H1 (cell line): ENCODE measurements around the gene NUP205. TPM values are rescaled to one million over a fixed set of nuclear protein-coding genes. Genes with fewer than 3 reads are reported as not detected.
A peak's percentile ranks its signal among the peaks of the same experiment; 100 is the strongest.

Experiments
- CTCF ChIA-PET: fragments of 300-600 bp; sonication (Branson Sonifier 250); formaldehyde crosslinking; loops from one replicate; lab custom pipeline; 2021; ENCODE audit not compliant: partially characterized antibody; lab: Charles Lee
- POLR2A ChIA-PET: fragments of 300-600 bp; sonication (Branson Sonifier 250); formaldehyde crosslinking; loops from one replicate; lab custom pipeline; 2021; ENCODE audit warnings: inconsistent platforms; ENCODE audit not compliant: partially characterized antibody; lab: Charles Lee
- DNase-seq, 2 experiments: peaks; one replicate each; pipeline versions ENCODE4 v3.0.0 to v3.0.0-alpha.2; 2010 to 2022; ENCODE audit warnings: low spot score in 2 of 2, low read depth in 1 of 2, mixed read lengths in 1 of 2
- FAIRE-seq: peaks from 2 replicates; lab custom pipeline; 2011; peaks lifted over from hg19 to GRCh38; lab: Jason Lieb, UNC
- H2AFZ ChIP-seq: 2 replicates; pipeline ENCODE4 v1.8.1; 2012; ENCODE audit warnings: low read length, inconsistent platforms
- H2AK5ac ChIP-seq: 2 replicates; pipeline ENCODE4 v1.6.1; 2013; ENCODE audit warnings: low read depth, low read length
- H2BK120ac ChIP-seq: replicated peaks from 2 replicates; pipeline ENCODE3; 2013; ENCODE audit warnings: low read depth, low read length, inconsistent platforms
- H2BK12ac ChIP-seq: 2 replicates; pipeline ENCODE4 v1.6.1; 2013; ENCODE audit warnings: low read depth, low read length
- H2BK15ac ChIP-seq: 2 replicates; pipeline ENCODE4 v1.6.1; 2013; ENCODE audit warnings: low read length
- H2BK20ac ChIP-seq: 2 replicates; pipeline ENCODE4 v1.6.1; 2013; ENCODE audit warnings: low read length
- H2BK5ac ChIP-seq: 2 replicates; pipeline ENCODE4 v1.6.1; 2013; ENCODE audit warnings: low read depth, low read length
- H3K14ac ChIP-seq: 2 replicates; pipeline ENCODE4 v1.6.1; 2013; ENCODE audit warnings: inconsistent platforms; ENCODE audit not compliant: insufficient read length
- H3K18ac ChIP-seq: 2 replicates; pipeline ENCODE4 v1.6.1; 2013; ENCODE audit warnings: low read length; ENCODE audit errors: extremely low read depth
- H3K23ac ChIP-seq: 2 replicates; pipeline ENCODE4 v1.6.1; 2013; ENCODE audit warnings: inconsistent platforms; ENCODE audit not compliant: insufficient read length
- H3K23me2 ChIP-seq: 2 replicates; pipeline ENCODE4 v1.6.1; 2013; ENCODE audit warnings: low read depth, low read length
- H3K27ac ChIP-seq: 2 replicates; pipeline ENCODE4 v1.6.1; 2011; ENCODE audit warnings: low read depth, low read length, inconsistent platforms
- H3K27me3 ChIP-seq, 4 experiments: replicated peaks in 1 of 4; 1 replicate in 1 of 4; 2 replicates in 3 of 4; pipeline versions ENCODE4 v1.6.1 to v1.8.1; 2011 to 2013; ENCODE audit warnings: low read length in 3 of 4, mild to moderate bottlenecking in 3 of 4, inconsistent platforms in 2 of 4, mixed read lengths in 2 of 4, moderate library complexity in 1 of 4; ENCODE audit not compliant: control insufficient read depth in 3 of 4, insufficient read depth in 3 of 4; ENCODE audit errors: extremely low read depth in 1 of 4
- H3K36me3 ChIP-seq, 4 experiments: 2 replicates each; pipeline versions ENCODE4 v1.6.1 to v1.8.1; 2011 to 2013; ENCODE audit warnings: mild to moderate bottlenecking in 4 of 4, low read length in 3 of 4, moderate library complexity in 2 of 4, control low read depth in 1 of 4, inconsistent platforms in 1 of 4; ENCODE audit not compliant: insufficient read depth in 4 of 4, control insufficient read depth in 2 of 4
- H3K4ac ChIP-seq: replicated peaks from 2 replicates; pipeline ENCODE3; 2013; ENCODE audit warnings: low read length, low read depth, mixed read lengths, inconsistent platforms; ENCODE audit not compliant: insufficient read length
- H3K4me1 ChIP-seq, 4 experiments: replicated peaks in 1 of 4; 1 replicate in 1 of 4; 2 replicates in 3 of 4; pipeline versions ENCODE4 v1.6.1 to v1.8.1; 2011 to 2013; ENCODE audit warnings: low read length in 3 of 4, inconsistent platforms in 2 of 4, mixed read lengths in 1 of 4; ENCODE audit not compliant: insufficient read depth in 4 of 4, control insufficient read depth in 3 of 4
- H3K4me2 ChIP-seq, 2 experiments: 2 replicates each; pipeline versions ENCODE4 v1.6.1 to v1.8.1; 2011 to 2013; ENCODE audit warnings: low read depth in 2 of 2, low read length in 2 of 2, control low read depth in 1 of 2, inconsistent platforms in 1 of 2, mild to moderate bottlenecking in 1 of 2; ENCODE audit not compliant: insufficient read depth in 1 of 2
- H3K4me3 ChIP-seq, 4 experiments: fragments of 200-600, 300-600 bp in 1 of 4; sonication (generic), shearing (Covaris generic), sonication (Bioruptor Twin) in 1 of 4; 2 replicates each; pipeline versions ENCODE4 v1.5.1 to v1.8.1; 2011 to 2016; ENCODE audit warnings: low read length in 4 of 4, low read depth in 3 of 4, control low read depth in 2 of 4, inconsistent platforms in 2 of 4, mild to moderate bottlenecking in 2 of 4, mixed read lengths in 1 of 4, moderate library complexity in 1 of 4; ENCODE audit not compliant: insufficient read depth in 2 of 4; ENCODE audit errors: extremely low read depth in 1 of 4
- H3K56ac ChIP-seq: replicated peaks from 2 replicates; pipeline ENCODE3; 2013; ENCODE audit warnings: low read depth, mild to moderate bottlenecking, mixed read lengths, low read length, inconsistent platforms; ENCODE audit not compliant: insufficient read length
- H3K79me1 ChIP-seq: 2 replicates; pipeline ENCODE4 v1.6.1; 2013; ENCODE audit warnings: low read depth, low read length, control low read depth
- H3K79me2 ChIP-seq, 2 experiments: 2 replicates each; pipeline versions ENCODE4 v1.6.1 to v1.8.1; 2012 to 2013; ENCODE audit warnings: low read length in 2 of 2, mild to moderate bottlenecking in 2 of 2, inconsistent platforms in 1 of 2; ENCODE audit not compliant: insufficient read depth in 2 of 2, control insufficient read depth in 1 of 2
- H3K9ac ChIP-seq, 4 experiments: replicated peaks in 1 of 4; 1 replicate in 1 of 4; 2 replicates in 3 of 4; pipeline versions ENCODE4 v1.6.1 to v1.8.1; 2011 to 2013; ENCODE audit warnings: low read depth in 3 of 4, low read length in 3 of 4, control low read depth in 2 of 4, mild to moderate bottlenecking in 2 of 4, moderate library complexity in 2 of 4, inconsistent platforms in 1 of 4; ENCODE audit errors: extremely low read depth in 1 of 4
- H3K9me3 ChIP-seq, 2 experiments: 2 replicates each; pipeline versions ENCODE4 v1.6.1 to v1.8.1; 2012 to 2013; ENCODE audit warnings: mild to moderate bottlenecking in 2 of 2, moderate library complexity in 2 of 2, control low read depth in 1 of 2, inconsistent platforms in 1 of 2, low read depth in 1 of 2, low read length in 1 of 2, mixed read lengths in 1 of 2; ENCODE audit not compliant: insufficient read depth in 2 of 2
- H4K20me1 ChIP-seq, 2 experiments: replicated peaks in 1 of 2; 2 replicates each; pipeline versions ENCODE3 to v1.8.1; 2011 to 2013; ENCODE audit warnings: inconsistent platforms in 2 of 2, low read length in 2 of 2, mild to moderate bottlenecking in 1 of 2; ENCODE audit not compliant: insufficient read depth in 2 of 2, control insufficient read depth in 1 of 2
- H4K5ac ChIP-seq: 2 replicates; pipeline ENCODE4 v1.6.1; 2013; ENCODE audit warnings: low read length, low read depth, mixed read lengths, inconsistent platforms; ENCODE audit not compliant: insufficient read length
- H4K8ac ChIP-seq: 2 replicates; pipeline ENCODE4 v1.8.0; 2013; ENCODE audit warnings: mild to moderate bottlenecking, moderate library complexity, low read length, inconsistent platforms; ENCODE audit not compliant: insufficient read depth; ENCODE audit errors: extremely low read depth
- H4K91ac ChIP-seq: replicated peaks from 2 replicates; pipeline ENCODE3; 2013; ENCODE audit warnings: low read length, mixed read lengths, inconsistent platforms; ENCODE audit not compliant: insufficient read length
- ASH2L ChIP-seq: fragments of 200-600, 300-600 bp; sonication (generic); IDR thresholded peaks from one replicate; pipeline ENCODE4 v1.7.1; 2017; ENCODE audit warnings: low read length
- KDM4A ChIP-seq: IDR thresholded peaks from one replicate; pipeline ENCODE4 v1.7.1; 2012; ENCODE audit warnings: low read depth, mild to moderate bottlenecking, moderate library complexity, low read length, inconsistent platforms; ENCODE audit not compliant: severe bottlenecking
- KDM5A ChIP-seq: fragments of 200-600 bp; IDR thresholded peaks from 2 replicates; pipeline ENCODE4 v1.7.1; 2012; ENCODE audit warnings: mild to moderate bottlenecking, low read length, inconsistent platforms, mixed read lengths
- MAX ChIP-seq: IDR thresholded peaks from 2 replicates; pipeline ENCODE4 v1.6.1; 2012; ENCODE audit warnings: inconsistent platforms
- RAD21 ChIP-seq, 2 experiments: IDR thresholded peaks in 1 of 2; conservative IDR thresholded peaks in 1 of 2; 2 replicates each; pipeline ENCODE4 v1.6.1; 2011; ENCODE audit warnings: low read depth in 2 of 2, low read length in 2 of 2, improper control_type of control experiment in 1 of 2, inconsistent platforms in 1 of 2, mild to moderate bottlenecking in 1 of 2, moderate library complexity in 1 of 2
- RXRA ChIP-seq: IDR thresholded peaks from 2 replicates; pipeline ENCODE4 v1.6.1; 2011; ENCODE audit warnings: low read depth, mild to moderate bottlenecking, low read length, moderate library complexity; ENCODE audit not compliant: insufficient read depth
- SIN3A ChIP-seq, 2 experiments: IDR thresholded peaks in 1 of 2; conservative IDR thresholded peaks in 1 of 2; 2 replicates each; pipeline ENCODE4 v1.6.1; 2011 to 2012; ENCODE audit warnings: low read length in 2 of 2, improper control_type of control experiment in 1 of 2, low read depth in 1 of 2, mild to moderate bottlenecking in 1 of 2
- TAF1 ChIP-seq: IDR thresholded peaks from 2 replicates; pipeline ENCODE4 v1.6.1; 2011; ENCODE audit warnings: mild to moderate bottlenecking, low read depth, low read length
- WGBS, 2 experiments: shearing (Covaris generic) in 1 of 2; methylation state at CpG; one replicate each; pipeline versions ENCODE4 v1.1.6 to v1.1.7; 2013 to 2015; ENCODE audit warnings: low lambda C conversion rate in 2 of 2, mixed read lengths in 2 of 2, inconsistent platforms in 1 of 2, low coverage in 1 of 2, missing lambda C conversion rate in 1 of 2; ENCODE audit not compliant: insufficient replicate concordance in 2 of 2, insufficient coverage in 1 of 2, insufficient read length in 1 of 2; ENCODE audit errors: extremely low coverage in 1 of 2, missing lambda C conversion rate in 1 of 2; 5-methylcytosine and 5-hydroxymethylcytosine counted together
- polyA plus RNA-seq, 7 experiments: library from polyadenylated mRNA; depleted of rRNA in 3 of 7; stranded (reverse) in 5 of 7; unstranded in 2 of 7; fragments of >200 nt in 5 of 7; fragments of 200-250 nt in 2 of 7; gene quantifications; 1 replicate in 5 of 7; 2 replicates in 1 of 7; 4 replicates in 1 of 7; pipeline versions ENCODE4 v1.2.1 to v1.2.3, GENCODE V29; 2011 to 2013; ENCODE audit warnings: missing spikeins in 2 of 7, mixed read lengths in 2 of 7
- total RNA-seq: library from RNA; stranded (reverse); fragmentation: NEBNext Ultra II Directional; extraction: Animal tissue kit (Norgen Biotek cat#: 25700); gene quantifications from 2 replicates; pipeline ENCODE4 v1.2.1, GENCODE V29; 2021

Gene NUP205
- total and polyA plus RNA-seq, 2 of the 8 experiments (the other 6 are each of a cell fraction or from before 2014, with no cell fraction given), result 148 to 216 TPM

- H2BK120ac ChIP-seq, result no peak overlapping the region
- WGBS, 2 experiments, result 5% methylated on average over 17 of the region's 17 CpGs; no CpG with 5 or more reads in 1 of the 2 experiments
- H3K79me2 ChIP-seq, result peaks cover 5 to 49% of the 10 kb centered on the region in 2 experiments; a peak in 3 of 4 replicates
- H3K9ac ChIP-seq, result peak overlapping the region; percentile 88 to 100 (median 99)
- H3K79me1 ChIP-seq, result 0 out of 2 replicates have a peak, but pooled peaks cover 2% of the 10 kb centered on the region
- no peak overlapping the region for H2BK20ac ChIP-seq
- FAIRE-seq (no peak), DNase-seq (no peak)
- no peak overlapping the region for H2BK12ac ChIP-seq
- H3K27ac ChIP-seq, result peak overlapping the region; percentile 44
- ChIA-PET CTCF (interaction anchor here (0.6 to 1.1 kb wide), 3 partner anchors 113 to 231 kb away, joined by 3 to 5 read pairs (median 3); no protein-coding TSS in a partner anchor), POLR2A (interaction anchor here (0.6 to 2.0 kb wide), 6 partner anchors 8 to 235 kb away, joined by 3 to 10 read pairs (median 6); partner anchors contain the start of gene NUP205)
- peaks cover 0 to 2% (median 0%) of the 10 kb centered on the region in 4 experiments; a peak in 1 of 7 replicates for H3K4me1 ChIP-seq
- H3K9me3 ChIP-seq, result no peaks in the 10 kb centered on the region
- peak overlapping the region; percentile 5 for H3K4ac ChIP-seq
- peaks cover 8% of the 10 kb centered on the region for H3K23me2 ChIP-seq
- no peak overlapping the region; the same call in 1 of the 2 replicates for H2AK5ac ChIP-seq
- H2AFZ ChIP-seq, result no peak overlapping the region
- H3K4me3 ChIP-seq, result peak overlapping the region; percentile 77 to 96 (median 92)
- H3K23ac ChIP-seq, result no peak overlapping the region
- no peak overlapping the region for H4K8ac ChIP-seq
- H3K56ac ChIP-seq, result no peak overlapping the region
- TF ChIP-seq KDM4A (no peak), ASH2L (peak; percentile 17), SIN3A (conservative IDR thresholded peaks at IDR 0.05 in 1 of 2, IDR thresholded peaks at IDR 0.05 in 1 of 2; ENCODE audit: low read depth in 1 of 2, low read length in 2 of 2) (peak in 1 of 2 experiments; percentile 5; a peak in 1 of 4 replicates), MAX (no peak), TAF1 (no peak), KDM5A (no peak), RXRA (no peak), RAD21 (IDR thresholded peaks at IDR 0.05 in 1 of 2, conservative IDR thresholded peaks at IDR 0.05 in 1 of 2; ENCODE audit: low read depth in 2 of 2, low read length in 2 of 2) (no peak)
- H4K5ac ChIP-seq, result no peak overlapping the region
- H3K18ac ChIP-seq, result peak overlapping the region; percentile 40; the same call in 1 of the 2 replicates
- H3K4me2 ChIP-seq, result peak overlapping the region; percentile 92 to 97
- peaks cover 2 to 3% of the 10 kb centered on the region in 2 experiments for H4K20me1 ChIP-seq
- H3K36me3 ChIP-seq, result no peaks in the 10 kb centered on the region
- peak overlapping the region; percentile 86; the same call in 1 of the 2 replicates for H2BK5ac ChIP-seq
- H3K27me3 ChIP-seq, result no peaks in the 10 kb centered on the region
- no peak overlapping the region for H4K91ac ChIP-seq
- no peak overlapping the region for H3K14ac ChIP-seq
- no peak overlapping the region for H2BK15ac ChIP-seq
Measured at GRCh38 chr7:135508883-135509588, 48.7 kb upstream of the NUP205 start.
